HG03439 (cell line): ENCODE results near the gene STAT2.
"Not testable (repeated sequence)": the region's sequence is repeated elsewhere in the genome, so short reads cannot be mapped to it uniquely, and the experiment has no call there.

Experiments used
- ATAC-seq: cut with Tn5 transposase; IDR thresholded peaks from one replicate; pipeline ENCODE4 v1.9.1; 2021; ENCODE audit warnings: mild to moderate bottlenecking, moderate library complexity; ENCODE audit not compliant: unreplicated experiment

STAT2 gene

DNA sequence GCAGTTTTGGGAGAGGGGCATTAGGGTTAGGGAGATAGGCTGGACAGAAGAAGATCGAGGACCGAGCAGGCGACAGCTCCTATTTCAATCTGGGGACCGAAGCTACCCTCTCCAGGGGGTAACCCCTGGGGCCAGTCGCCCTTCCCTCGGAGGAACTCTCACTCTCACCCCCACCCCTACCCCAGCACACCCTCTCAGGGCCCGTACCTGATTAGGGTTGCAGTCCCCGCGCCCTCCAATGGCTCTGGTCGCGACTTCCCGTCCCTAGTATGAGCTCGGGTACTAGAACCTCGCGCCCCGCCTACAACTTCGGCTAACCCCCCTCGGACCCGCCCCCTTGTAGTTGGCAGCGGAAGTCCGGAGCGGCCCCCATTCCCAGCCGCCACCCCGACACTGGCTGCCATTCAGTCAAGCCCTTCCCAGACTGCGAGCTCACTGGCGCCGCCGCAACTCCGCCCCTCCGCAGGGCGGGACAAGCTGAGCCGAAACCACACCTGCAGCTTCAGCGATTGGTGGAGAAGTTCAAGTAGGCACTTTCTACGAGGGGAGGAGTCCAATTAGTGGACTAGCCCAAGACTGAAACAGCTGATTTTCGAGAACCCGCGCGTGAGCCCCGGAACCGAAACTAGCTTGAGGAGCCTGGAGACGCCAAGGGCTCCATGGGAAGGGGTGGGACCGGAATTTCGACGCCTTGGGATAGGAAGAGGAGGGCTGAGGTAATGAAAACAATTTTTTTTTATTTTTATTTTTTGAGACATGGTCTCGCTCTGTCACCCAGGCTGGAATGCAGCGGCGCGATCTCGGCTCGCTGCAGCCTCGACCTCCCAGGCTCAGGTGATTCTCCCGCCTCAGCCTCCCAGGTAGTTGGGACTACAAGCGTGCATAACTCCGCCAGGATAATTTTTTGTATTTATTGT, at the start of gene STAT2:
Gene STAT2 (minus strand): TSS at position 257 of the 917 bp plus-strand sequence. CDS start 3,536 bp downstream, outside the sequence.
- ATAC-seq: peak; percentile 96

DNA sequence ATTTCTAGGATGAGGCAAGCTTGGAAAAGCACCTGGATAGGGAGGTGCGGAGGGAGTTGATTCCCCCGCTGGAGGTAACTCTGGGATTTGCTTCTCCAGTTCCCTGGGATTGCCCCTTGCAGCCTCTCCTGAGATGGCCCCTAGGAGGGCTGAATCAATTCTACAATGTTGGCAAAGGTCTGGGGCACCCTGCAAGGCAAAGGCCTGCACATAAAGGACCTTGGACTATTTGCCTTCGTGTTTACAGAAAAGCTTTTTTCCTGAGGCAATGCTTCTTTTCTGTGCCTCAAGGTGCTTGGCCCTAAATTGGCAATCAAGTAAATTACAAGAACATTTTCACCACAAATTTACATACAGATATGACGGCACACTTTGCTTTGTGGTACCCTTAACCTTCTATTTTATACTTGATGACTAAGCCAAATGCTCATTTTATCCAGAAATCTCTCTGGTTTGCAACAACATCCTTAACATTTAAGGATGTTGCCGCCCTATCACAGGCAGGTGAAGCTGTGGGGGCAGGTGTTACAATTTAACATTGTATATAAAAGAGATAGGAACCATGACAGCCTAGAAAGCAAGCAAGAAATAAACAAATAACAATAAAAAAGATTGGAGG, 49.0 kb upstream of the STAT2 start:
- ATAC-seq: no peak

DNA sequence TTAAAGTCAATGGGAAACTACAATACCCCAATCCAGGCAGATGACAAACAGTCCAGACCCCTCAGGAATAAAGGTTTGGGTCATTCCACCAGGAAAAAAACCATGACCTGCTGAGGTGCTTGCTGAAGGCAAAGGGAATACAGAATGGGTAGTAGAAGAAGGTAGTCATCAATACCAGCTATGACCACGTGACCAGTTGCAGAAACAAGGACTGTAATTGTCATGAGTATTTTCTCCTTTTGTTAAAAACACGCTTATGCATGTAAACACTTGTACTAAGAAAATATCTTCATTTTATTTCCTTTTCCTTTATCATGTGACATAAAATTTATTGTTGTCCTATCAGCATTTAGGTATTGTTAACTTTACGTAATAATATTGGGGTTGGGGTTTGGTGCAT, 44.3 kb upstream of the STAT2 start:
- ATAC-seq: not testable (repeated sequence)

DNA sequence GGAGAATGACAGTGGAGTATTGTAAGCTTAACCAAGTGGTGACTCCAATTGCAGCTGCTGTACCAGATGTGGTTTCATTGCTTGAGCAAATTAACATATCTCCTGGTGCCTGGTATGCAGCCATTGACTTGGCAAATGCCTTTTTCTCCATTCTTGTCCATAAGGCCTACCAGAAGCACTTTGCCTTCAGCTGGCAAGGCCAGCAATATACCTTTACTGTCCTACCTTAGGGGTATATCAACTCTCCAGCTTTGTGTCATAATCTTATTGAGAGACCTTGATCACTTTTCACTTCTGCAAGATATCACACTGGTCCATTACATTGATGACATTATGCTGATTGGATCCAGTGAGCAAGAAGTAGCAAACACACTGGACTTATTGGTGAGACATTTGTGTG, 41.7 kb upstream of the STAT2 start:
- not testable (repeated sequence) for ATAC-seq

DNA sequence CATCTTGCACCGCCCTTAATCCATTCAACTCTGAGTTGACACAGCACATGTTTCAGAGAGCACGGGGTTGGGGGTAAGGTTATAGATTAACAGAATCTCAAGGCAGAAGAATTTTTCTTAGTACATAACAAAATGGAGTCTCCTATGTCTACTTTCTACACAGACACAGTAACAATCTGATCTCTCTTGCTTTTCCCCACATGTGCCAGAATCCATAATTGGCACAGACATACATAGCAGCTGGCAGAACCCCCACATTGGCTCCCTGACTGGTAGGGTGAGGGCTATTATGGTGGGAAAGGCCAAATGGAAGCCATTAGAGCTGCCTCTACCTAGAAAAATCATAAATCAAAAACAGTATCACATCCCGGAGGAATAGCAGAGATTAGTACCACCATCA, 41.2 kb upstream of the STAT2 start:
- ATAC-seq: not testable (repeated sequence)

DNA sequence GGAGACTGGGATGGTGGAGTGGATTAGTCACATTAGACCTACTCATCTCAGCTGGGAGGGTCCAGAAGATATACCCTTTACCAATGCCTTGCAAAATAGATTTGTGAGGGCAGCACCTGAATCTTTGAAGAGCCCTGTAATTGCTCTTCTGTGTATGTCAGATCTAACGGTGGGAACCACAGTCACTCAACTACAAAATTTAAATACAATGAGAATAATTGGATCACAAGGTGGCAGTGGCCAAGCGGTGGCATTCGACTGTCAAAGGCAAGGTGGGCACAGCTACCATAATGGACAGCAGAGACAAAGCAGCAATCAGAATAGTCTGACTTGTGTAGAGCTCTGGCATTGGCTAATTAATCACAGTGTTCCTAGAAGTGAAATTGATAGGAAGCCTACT, 39.6 kb upstream of the STAT2 start:
- not testable (repeated sequence) for ATAC-seq

DNA sequence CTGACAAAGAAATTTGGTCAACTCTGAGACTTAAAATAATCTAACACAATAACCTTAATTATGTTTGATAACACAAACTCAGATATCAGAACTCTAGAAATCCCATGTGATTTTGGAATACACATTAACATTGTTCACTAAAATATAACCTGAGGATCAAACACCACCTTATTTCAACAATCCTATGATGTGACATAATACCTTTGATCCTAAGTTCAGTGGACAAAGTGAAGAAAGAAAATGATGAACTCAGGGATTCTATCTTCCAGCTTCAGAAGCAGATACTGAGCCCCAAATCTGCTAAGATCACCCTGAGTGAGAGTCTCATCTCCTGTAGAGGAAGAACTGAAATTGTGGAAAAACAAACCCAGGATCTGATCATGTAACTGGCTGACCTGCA, 38.4 kb upstream of the STAT2 start:
- ATAC-seq: no peak

DNA sequence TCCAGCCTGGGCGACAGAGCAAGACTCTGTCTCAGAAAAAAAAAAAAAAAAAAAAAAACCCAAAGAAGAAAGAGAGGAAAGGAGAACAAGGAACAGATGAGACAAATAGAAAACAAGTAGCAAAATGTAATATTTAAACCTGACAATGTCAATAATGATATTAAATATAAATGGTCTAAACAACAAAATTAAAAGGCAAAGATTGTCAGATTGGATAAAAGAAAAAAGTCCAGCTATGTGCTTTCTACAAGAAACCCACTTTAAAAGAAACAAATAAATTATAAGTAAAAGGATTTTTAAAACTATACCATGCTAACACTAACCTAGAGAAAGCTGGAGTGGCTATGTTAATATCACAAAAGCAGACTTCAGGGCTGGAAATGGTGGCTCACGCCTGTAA, 32.4 kb upstream of the STAT2 start:
- ATAC-seq: no peak

DNA sequence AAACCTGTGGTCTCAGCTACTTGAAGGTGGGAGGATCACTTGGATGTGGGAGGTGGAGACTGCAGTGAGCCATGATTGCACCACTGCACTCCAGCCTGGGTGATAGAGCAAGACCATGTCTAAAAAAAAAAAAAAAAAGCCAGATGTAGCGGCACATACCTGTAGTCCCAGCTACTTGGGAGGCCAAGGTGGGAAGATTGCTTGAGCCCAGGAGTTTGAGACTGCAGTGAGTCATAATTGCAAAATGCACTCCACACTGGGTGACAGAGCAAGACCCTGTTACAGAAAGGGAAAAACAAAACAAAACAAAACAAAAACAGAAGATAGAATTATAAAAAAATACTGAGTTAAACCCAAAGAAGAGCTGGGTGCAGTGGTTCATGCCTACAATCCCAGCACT, 31.8 kb upstream of the STAT2 start:
- ATAC-seq: no peak

DNA sequence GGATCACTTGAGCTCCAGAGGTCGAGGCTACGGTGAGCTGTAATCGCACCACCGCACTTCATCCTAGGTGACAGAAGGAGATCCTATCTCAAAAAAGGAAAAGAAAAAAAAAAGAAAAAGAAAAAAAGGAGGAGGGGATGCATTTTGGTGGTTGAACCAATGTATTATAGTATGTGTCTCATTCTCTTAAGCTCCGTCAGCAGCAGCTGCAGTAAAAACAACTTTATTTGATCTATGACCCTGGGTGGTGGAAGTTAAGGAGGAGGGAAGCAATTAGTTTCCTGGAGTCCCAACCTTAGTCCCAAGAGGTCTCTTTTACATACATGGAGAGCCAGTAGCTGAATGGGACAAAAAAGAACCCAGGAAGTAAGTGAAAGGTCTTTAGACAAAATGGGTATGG, 29.5 kb upstream of the STAT2 start:
- no peak for ATAC-seq

DNA sequence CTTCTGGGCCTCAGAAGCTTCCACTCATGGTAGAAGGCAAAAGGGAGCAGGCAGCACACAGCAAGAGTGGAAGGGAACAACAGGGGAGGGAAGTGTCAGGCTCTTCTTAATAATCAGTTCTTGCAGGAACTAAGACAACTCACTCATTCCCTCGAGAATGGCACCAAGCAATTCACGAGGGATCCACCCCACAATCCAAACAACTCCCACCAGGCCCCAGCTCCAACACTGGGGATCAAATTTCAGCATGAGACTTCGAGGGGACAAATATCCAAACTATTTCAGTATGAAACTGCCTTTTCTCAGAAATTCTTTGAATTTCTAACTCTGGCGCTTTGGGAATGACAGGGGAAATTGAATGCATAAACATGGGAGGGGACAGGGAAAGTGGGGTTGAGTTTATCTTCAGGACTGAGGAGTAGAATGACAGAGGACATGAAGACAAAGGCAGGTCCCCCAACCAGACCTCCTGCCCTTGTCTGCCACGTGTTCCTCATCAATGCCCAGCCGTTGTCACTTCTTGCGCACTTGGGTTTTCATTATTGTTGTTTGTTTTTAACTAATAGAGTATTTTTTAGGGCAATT, 27.3 kb upstream of the STAT2 start:
- ATAC-seq: no peak

DNA sequence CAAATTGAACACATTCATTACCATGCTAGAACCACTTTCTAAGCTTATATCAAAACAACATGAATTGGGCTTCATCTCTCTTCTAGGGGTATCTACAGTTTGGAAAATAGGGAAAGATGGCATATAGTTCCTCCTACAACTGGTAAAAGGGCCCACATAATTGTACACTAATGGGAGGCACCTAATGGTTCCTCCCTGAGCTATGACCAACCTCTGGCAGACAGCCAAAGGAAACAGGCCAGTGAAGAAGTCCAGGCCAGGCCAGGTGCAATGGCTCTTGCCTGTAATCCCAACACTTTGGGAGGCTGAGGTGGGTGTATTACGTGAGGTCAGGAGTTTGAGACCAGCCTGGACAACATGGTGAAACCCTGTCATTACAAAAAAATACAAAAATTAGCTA, 26.0 kb upstream of the STAT2 start:
- ATAC-seq: no peak

DNA sequence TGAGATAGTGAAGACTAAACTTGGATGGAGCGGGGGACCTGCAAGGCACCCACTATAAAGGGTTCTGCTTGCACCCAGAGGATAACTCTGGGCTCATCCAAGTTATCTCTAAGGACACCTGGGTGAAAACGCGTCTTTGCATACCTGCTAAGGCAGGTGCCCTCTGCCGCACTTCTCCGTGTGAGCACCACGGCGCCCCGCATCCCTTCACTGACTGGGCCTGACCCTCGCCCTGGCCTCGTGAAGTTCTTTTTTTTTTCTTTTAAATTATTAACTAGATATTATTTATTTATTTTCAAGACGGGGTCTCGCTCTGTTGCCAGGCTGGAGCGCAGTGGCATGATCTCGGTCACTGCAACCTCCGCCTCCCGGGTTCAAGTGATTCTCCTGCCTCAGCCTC, 22.7 kb upstream of the STAT2 start:
- no peak for ATAC-seq

DNA sequence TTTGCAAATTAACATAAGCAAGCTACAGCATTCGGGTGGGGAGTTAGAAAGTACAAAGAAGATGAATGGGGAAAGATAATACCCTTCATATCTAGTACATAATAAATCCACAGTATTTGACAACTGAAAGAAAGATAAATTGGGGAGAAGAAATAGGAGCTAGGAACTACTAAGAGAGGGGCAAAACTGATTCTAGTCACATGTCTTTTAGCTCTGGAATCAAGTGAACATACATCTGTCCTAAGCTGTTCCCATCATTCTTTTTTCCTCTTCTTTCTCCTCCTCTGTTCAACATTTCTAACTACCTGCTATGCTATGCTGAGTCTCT, 18.0 kb upstream of the STAT2 start:
- no peak for ATAC-seq

DNA sequence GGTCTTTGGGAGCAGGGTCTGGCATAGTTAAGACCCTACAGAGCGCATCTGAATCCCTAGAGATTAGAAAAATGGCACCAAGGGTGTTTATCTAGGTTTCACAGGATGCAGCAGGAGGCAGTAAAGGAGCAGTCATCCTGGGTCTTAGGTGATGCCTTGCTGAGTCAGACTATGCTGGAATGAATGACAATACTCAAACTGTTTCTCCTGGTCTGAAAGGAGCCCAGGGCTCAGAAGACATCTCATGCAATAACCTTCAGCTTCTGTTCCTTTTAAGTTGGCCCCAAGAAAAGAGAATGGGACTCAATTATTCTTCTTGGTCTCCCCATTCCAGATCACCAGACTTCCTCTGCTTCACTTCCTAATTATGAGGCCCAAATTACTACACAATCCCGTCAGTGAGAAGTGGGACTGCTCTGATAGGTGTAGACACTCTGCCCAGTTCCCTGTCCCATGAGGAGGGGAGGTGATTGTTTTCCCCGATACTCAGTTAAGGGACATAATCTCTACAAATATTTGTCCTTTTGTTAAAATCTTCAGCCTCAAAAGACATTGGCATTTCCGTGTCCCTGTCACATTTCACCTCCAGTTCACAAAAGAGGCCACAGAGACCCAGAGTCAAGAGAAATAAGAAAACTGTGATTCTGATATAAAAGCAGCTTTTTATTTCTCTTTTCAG, 17.5 kb upstream of the STAT2 start:
- no peak for ATAC-seq

DNA sequence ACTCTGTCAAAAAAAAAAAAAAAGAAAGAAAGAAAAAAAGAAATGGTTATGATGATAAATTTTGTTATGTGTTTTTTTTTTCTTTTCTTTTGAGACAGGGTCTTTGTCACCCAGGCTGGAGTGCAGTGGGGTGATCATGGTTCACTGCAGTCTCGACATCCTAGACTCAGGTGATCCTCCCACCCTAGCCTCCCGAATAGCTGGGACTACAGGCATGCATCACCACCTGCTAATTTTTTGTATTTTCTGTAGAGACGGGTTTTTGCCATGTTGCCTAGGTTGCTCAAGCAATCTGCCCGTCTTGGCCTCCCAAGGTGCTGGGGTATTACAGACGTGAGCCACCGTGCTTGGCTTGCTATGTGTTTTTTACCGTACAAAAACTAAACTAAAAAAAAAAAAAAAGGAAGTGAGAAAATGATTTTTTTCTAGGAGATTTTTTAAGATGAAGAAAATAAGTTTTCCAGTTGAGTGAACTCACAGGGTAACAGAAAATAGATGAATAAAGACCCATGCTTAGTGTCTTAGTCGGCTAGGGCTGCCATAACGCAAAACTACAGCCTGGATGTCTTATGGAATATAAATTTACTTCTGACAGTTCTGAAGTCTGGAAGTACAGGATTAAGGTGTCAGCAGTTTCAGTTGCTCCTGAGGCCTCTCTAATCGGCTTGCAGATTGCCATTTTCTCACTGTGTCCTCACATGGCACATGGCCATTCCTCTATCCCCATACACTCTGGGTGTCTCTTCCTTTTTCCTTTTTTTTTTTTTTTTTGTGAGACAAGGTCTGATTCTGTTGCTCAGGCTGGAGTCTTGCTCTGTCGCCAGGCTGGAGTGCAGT, 15.9 kb upstream of the STAT2 start:
- peak; percentile 55 for ATAC-seq

DNA sequence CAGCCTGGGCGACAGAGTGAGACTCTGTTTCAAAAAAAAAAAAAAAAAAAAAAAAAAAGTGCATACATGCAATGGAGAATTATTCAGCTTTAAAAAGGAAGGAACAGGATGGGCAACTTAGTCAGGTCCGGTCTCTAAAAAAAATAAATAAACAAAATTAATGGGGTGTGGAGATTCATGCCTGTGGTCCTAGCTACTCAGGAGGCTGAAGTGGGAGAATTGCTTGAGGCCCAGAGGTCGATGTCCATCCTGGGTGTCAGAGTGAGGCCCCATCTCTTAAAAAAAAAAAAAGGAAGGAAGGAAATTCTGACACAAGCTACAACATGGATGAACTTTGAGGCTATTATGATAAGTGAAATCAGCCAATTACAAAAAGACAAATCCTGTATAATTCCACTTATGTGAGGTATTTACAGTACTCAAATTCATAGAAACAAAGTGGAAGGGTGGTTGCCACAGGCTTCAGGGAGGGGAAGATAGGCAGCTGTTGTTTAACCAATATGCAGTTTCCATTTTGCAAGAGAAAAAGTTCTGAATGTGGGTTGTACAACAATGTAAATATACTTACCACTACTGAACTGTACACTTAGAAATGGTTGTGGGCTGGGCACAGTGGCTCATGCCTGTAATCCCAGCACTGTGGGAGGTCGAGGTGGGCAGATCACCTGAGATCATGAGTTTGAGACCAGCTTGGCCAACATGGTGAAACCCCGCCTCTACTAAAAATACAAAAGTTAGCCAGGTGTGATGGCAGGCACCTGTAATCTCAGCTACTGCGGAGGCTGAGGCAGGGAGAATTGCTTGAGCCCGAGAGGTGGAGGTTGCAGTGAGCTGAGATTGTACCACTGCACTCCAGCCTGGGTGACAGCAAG, 15.1 kb upstream of the STAT2 start:
- no peak for ATAC-seq

DNA sequence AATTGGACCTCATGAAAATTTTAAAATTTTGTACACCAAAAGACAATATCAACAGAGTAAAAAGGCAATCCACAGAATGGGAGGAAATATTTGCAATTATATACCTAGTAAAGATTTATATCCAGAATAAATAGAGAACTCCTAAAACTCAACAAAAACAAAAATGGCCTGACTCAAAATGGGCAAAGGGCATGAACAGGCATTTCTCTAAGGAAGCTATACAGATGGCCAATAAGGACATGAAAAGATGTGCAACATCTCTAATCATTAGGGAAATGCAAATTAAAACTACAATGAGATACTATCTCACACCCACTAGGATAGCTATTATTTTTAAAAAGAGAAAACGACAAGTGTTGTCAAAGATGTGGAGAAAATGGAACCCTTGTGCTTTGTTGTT, 13.6 kb upstream of the STAT2 start:
- no peak for ATAC-seq

DNA sequence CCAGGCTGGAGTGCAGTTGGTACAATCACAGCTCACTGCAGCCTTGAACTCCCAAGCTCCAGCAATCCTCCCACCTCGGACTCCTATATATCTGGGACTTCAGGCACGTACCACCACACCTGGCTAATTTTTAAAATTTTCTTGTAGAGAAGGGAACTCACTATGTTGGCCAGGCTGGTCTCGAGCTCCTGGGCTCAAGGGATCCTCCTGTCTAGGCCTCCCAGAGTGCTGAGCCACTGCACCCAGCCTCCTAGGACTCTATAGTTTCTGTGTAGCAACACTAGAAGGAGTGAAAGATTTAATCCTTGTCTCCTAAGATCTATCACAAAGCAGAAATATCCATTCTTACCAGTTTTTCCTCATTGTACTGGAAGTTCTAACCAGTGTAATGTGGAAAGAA, 7.0 kb upstream of the STAT2 start:
- no peak for ATAC-seq
